IMR-90 (cell line): Measurements from ENCODE around the gene S1PR2. TPM values are rescaled to one million over a fixed set of nuclear protein-coding genes. Genes with fewer than 3 reads are reported as not detected.
A peak's percentile ranks its signal among the peaks of the same experiment; 100 is the strongest.
"Not testable (repeated sequence)": the region's sequence is repeated elsewhere in the genome, so short reads cannot be mapped to it uniquely, and the experiment has no call there.

Source experiments
- ATAC-seq: fragments of 200-7000 bp; cut with Tn5 transposase; 2 replicates; pipeline ENCODE4 v1.9.1; 2020; ENCODE audit warnings: low read depth, mild to moderate bottlenecking, moderate library complexity
- BruUV-seq: library from RNA; stranded (reverse); fragments of 400-500 nt; replicated peaks from 2 replicates; lab custom pipeline; 2021; lab: Mats Ljungman, UMichigan
- CTCF ChIA-PET: fragments of 300-600 bp; formaldehyde crosslinking; extraction: SDS; loops from one replicate; lab custom pipeline; 2021; ENCODE audit warnings: antibody characterized with exemption; lab: Yijun Ruan, JAX
- POLR2A ChIA-PET: fragments of 300-600 bp; sonication (Branson Sonifier 250); formaldehyde crosslinking; loops from one replicate; lab custom pipeline; 2022; ENCODE audit warnings: antibody characterized with exemption; ENCODE audit not compliant: unreplicated experiment; lab: Charles Lee
- DNase-seq: peaks from one replicate; pipeline ENCODE4 v3.0.0; 2013
- H2AFZ ChIP-seq: replicated peaks from 2 replicates; pipeline ENCODE3; 2013; ENCODE audit warnings: low read length, mild to moderate bottlenecking; ENCODE audit not compliant: poor library complexity
- H2AK5ac ChIP-seq: 2 replicates; pipeline ENCODE4 v1.6.1; 2013; ENCODE audit warnings: low read depth, low read length, inconsistent platforms
- H2AK9ac ChIP-seq: replicated peaks from 2 replicates; pipeline ENCODE3; 2013; ENCODE audit warnings: mild to moderate bottlenecking, low read depth, low read length, moderate library complexity; ENCODE audit not compliant: poor library complexity
- H2BK120ac ChIP-seq: 2 replicates; pipeline ENCODE4 v1.6.1; 2013; ENCODE audit warnings: low read depth, low read length, inconsistent platforms
- H2BK15ac ChIP-seq: 3 replicates; pipeline ENCODE4 v1.6.1; 2013; ENCODE audit warnings: low read depth, low read length, inconsistent platforms
- H2BK20ac ChIP-seq: 2 replicates; pipeline ENCODE4 v1.6.1; 2013; ENCODE audit warnings: low read depth, mild to moderate bottlenecking, inconsistent platforms, low read length, moderate library complexity
- H2BK5ac ChIP-seq: 2 replicates; pipeline ENCODE4 v1.6.1; 2013; ENCODE audit warnings: mild to moderate bottlenecking, low read depth, low read length, inconsistent platforms; ENCODE audit not compliant: poor library complexity, severe bottlenecking
- H3K14ac ChIP-seq: replicated peaks from 2 replicates; pipeline ENCODE4 v1.6.1; 2013; ENCODE audit warnings: low read depth, low read length, inconsistent platforms
- H3K18ac ChIP-seq: 2 replicates; pipeline ENCODE4 v1.6.1; 2013; ENCODE audit warnings: low read depth, low read length, control low read depth
- H3K23ac ChIP-seq: 2 replicates; pipeline ENCODE4 v1.6.1; 2013; ENCODE audit warnings: low read depth, low read length, inconsistent platforms
- H3K27ac ChIP-seq: 2 replicates; pipeline ENCODE4 v1.5.1; 2013; ENCODE audit warnings: mild to moderate bottlenecking, control low read depth, low read length; ENCODE audit not compliant: insufficient read depth
- H3K27me3 ChIP-seq: 2 replicates; pipeline ENCODE4 v1.6.1; 2013; ENCODE audit warnings: low read length; ENCODE audit not compliant: control insufficient read depth, insufficient read depth
- H3K36me3 ChIP-seq: 2 replicates; pipeline ENCODE4 v1.6.1; 2013; ENCODE audit warnings: low read length, mixed read lengths; ENCODE audit not compliant: control insufficient read depth, insufficient read depth
- H3K4ac ChIP-seq: 2 replicates; pipeline ENCODE4 v1.6.1; 2013; ENCODE audit warnings: low read depth, low read length, inconsistent platforms
- H3K4me1 ChIP-seq: 2 replicates; pipeline ENCODE4 v1.6.1; 2013; ENCODE audit warnings: low read length, mixed read lengths; ENCODE audit not compliant: control insufficient read depth, insufficient read depth
- H3K4me2 ChIP-seq: 2 replicates; pipeline ENCODE4 v1.6.1; 2013; ENCODE audit warnings: low read depth, mild to moderate bottlenecking, control low read depth, low read length, moderate library complexity
- H3K4me3 ChIP-seq: 2 replicates; pipeline ENCODE4 v1.5.1; 2013; ENCODE audit warnings: low read depth, mild to moderate bottlenecking, control low read depth, low read length, moderate library complexity; ENCODE audit not compliant: insufficient read depth
- H3K56ac ChIP-seq: 2 replicates; pipeline ENCODE4 v1.6.1; 2013; ENCODE audit warnings: low read length, inconsistent platforms; ENCODE audit not compliant: insufficient read depth; ENCODE audit errors: extremely low read depth
- H3K79me1 ChIP-seq, 2 experiments: 2 replicates each; pipeline ENCODE4 v1.6.1; 2013; ENCODE audit warnings: low read length in 2 of 2, inconsistent platforms in 1 of 2, low read depth in 1 of 2
- H3K9ac ChIP-seq: 2 replicates; pipeline ENCODE4 v1.6.1; 2013; ENCODE audit warnings: low read depth, low read length, control low read depth
- H3K9me1 ChIP-seq: 2 replicates; pipeline ENCODE4 v1.6.1; 2013; ENCODE audit warnings: low read length, inconsistent platforms; ENCODE audit not compliant: insufficient read depth
- H3K9me3 ChIP-seq: 2 replicates; pipeline ENCODE4 v1.6.1; 2013; ENCODE audit warnings: low read length; ENCODE audit not compliant: control insufficient read depth, insufficient read depth
- H4K20me1 ChIP-seq: 2 replicates; pipeline ENCODE4 v1.6.1; 2013; ENCODE audit warnings: low read length, inconsistent platforms; ENCODE audit not compliant: insufficient read depth
- H4K5ac ChIP-seq: 2 replicates; pipeline ENCODE4 v1.6.1; 2013; ENCODE audit warnings: mild to moderate bottlenecking, low read depth, low read length, control low read depth
- H4K8ac ChIP-seq, 2 experiments: 2 replicates each; pipeline ENCODE4 v1.6.1; 2013; ENCODE audit warnings: low read depth in 2 of 2, low read length in 2 of 2, control low read depth in 1 of 2, inconsistent platforms in 1 of 2
- H4K91ac ChIP-seq: 2 replicates; pipeline ENCODE4 v1.6.1; 2013; ENCODE audit warnings: low read depth, low read length, inconsistent platforms; ENCODE audit not compliant: insufficient read depth
- FOS ChIP-seq: fragments of 150-350 bp; IDR thresholded peaks from 2 replicates; pipeline ENCODE4 v1.6.1; 2016; ENCODE audit warnings: low read depth, low read length
- MAFK ChIP-seq: IDR thresholded peaks from 2 replicates; pipeline ENCODE4 v1.6.1; 2012; ENCODE audit warnings: low read depth, low read length, improper control_type of control experiment
- RCOR1 ChIP-seq: IDR thresholded peaks from 2 replicates; pipeline ENCODE4 v1.6.1; 2012; ENCODE audit warnings: mild to moderate bottlenecking, low read length, improper control_type of control experiment; ENCODE audit not compliant: insufficient replicate concordance
- WGBS, 2 experiments: methylation state at CpG; one replicate each; pipeline versions ENCODE4 v1.1.5 to v1.1.7; 2013; ENCODE audit warnings: missing lambda C conversion rate in 2 of 2; ENCODE audit not compliant: insufficient read length in 1 of 2; ENCODE audit errors: extremely low coverage in 2 of 2; 5-methylcytosine and 5-hydroxymethylcytosine counted together
- dilution Hi-C: fragments of 300-500 bp; cut with HindIII; formaldehyde crosslinking; loops from one replicate; pipeline ENCODE4 v1.14.3; 2018; ENCODE audit warnings: low sequenced_read_pairs; ENCODE audit not compliant: unreplicated experiment
- in situ Hi-C: fragments of 300-500 bp; cut with MboI; formaldehyde crosslinking; loops from 3 replicates; pipeline ENCODE4 v1.14.3; 2019; ENCODE audit warnings: low sequenced_read_pairs, inconsistent platforms, mixed read lengths
- intact Hi-C: fragments of 100-400 bp; cut with micrococcal nuclease; formaldehyde crosslinking; loops from 2 replicates; pipeline ENCODE4 v1.10.0; 2022
- polyA plus RNA-seq, 3 experiments: library from polyadenylated mRNA; depleted of rRNA; stranded (reverse); fragments of >200 nt; gene quantifications; 2 replicates each; pipeline ENCODE4 v1.2.3, GENCODE V29; 2012; ENCODE audit warnings: low replicate concordance in 1 of 3
- total RNA-seq: library from RNA; depleted of rRNA; stranded (reverse); fragments of >200 nt; gene quantifications from 2 replicates; pipeline ENCODE4 v1.2.3, GENCODE V29; 2012

S1PR2 gene
- total and polyA plus RNA-seq, 2 of the 4 experiments (the other 2 are of a cell fraction) = 14.0 to 15.0 TPM

GRCh38 chr19:10243606-10244005 lies 12.5 kb upstream of the S1PR2 start:
- no peak overlapping the region for H2AK5ac ChIP-seq
- no peaks in the 10 kb centered on the region for H3K9me3 ChIP-seq
- H2BK15ac ChIP-seq = no peak overlapping the region
- H3K18ac ChIP-seq = no peak overlapping the region
- no peak overlapping the region for H4K8ac ChIP-seq
- H2AFZ ChIP-seq = no peak overlapping the region
- no peak overlapping the region for H3K4me2 ChIP-seq
- peaks cover 2% of the 10 kb centered on the region; the same call in 1 of the 2 replicates for H3K4me1 ChIP-seq
- H4K91ac ChIP-seq = no peak overlapping the region
- no peak overlapping the region for H2BK5ac ChIP-seq
- no peak overlapping the region for H3K9ac ChIP-seq
- DNase-seq (no peak), ATAC-seq (no peak)
- no peak overlapping the region for H3K14ac ChIP-seq
- CTCF ChIA-PET = no interaction called here
- no peak overlapping the region for H3K27ac ChIP-seq
- POLR2A ChIA-PET = no interaction called here
- H3K27me3 ChIP-seq = no peaks in the 10 kb centered on the region
- BruUV-seq = no TSS peak
- peaks cover 3% of the 10 kb centered on the region; the same call in 1 of the 2 replicates for H3K9me1 ChIP-seq
- dilution Hi-C loops = no loop called here
- WGBS, 2 experiments = 100% methylated on average over 1 of the region's 7 CpGs; no CpG with 5 or more reads in 1 of the 2 experiments
- H3K36me3 ChIP-seq = no peaks in the 10 kb centered on the region
- H3K4ac ChIP-seq = peak overlapping the region; percentile 65; the same call in 1 of the 2 replicates
- H3K4me3 ChIP-seq = no peak overlapping the region
- in situ Hi-C loops = loop anchor here (10.0 kb wide), 1 partner anchor 299 kb away; no protein-coding TSS in a partner anchor
- H2AK9ac ChIP-seq = no peak overlapping the region
- TF ChIP-seq FOS (no peak), MAFK (no peak), RCOR1 (no peak)
- no peak overlapping the region for H2BK120ac ChIP-seq
- no peaks in the 10 kb centered on the region; a peak in 1 of 4 replicates for H3K79me1 ChIP-seq
- H4K5ac ChIP-seq = no peak overlapping the region
- H4K20me1 ChIP-seq = no peaks in the 10 kb centered on the region
- H3K23ac ChIP-seq = no peak overlapping the region
- no peak overlapping the region for H3K56ac ChIP-seq
- H2BK20ac ChIP-seq = no peak overlapping the region
- intact Hi-C loops = no loop called here

GRCh38 chr19:10241826-10242449 lies 10.8 kb upstream of the S1PR2 start:
- H2AFZ ChIP-seq, H2BK5ac ChIP-seq, H3K9ac ChIP-seq, H3K9me1 ChIP-seq, ATAC-seq, H4K5ac ChIP-seq, dilution Hi-C loops, H2BK15ac ChIP-seq, H3K9me3 ChIP-seq, H3K23ac ChIP-seq, H4K20me1 ChIP-seq, POLR2A ChIA-PET, H3K36me3 ChIP-seq, H3K4ac ChIP-seq, H2AK5ac ChIP-seq, H2BK20ac ChIP-seq, DNase-seq, H2AK9ac ChIP-seq, intact Hi-C loops, H3K14ac ChIP-seq, H3K79me1 ChIP-seq, H3K56ac ChIP-seq, H2BK120ac ChIP-seq, H3K4me1 ChIP-seq, H4K91ac ChIP-seq, H3K4me2 ChIP-seq, H3K27me3 ChIP-seq, BruUV-seq, H3K27ac ChIP-seq, H4K8ac ChIP-seq, H3K4me3 ChIP-seq, H3K18ac ChIP-seq: not testable (repeated sequence)
- in situ Hi-C loops = loop anchor here (10.0 kb wide), 1 partner anchor 297 kb away; no protein-coding TSS in a partner anchor
- WGBS, 2 experiments = 66% methylated on average over 2 of the region's 11 CpGs; no CpG with 5 or more reads in 1 of the 2 experiments
- CTCF ChIA-PET = interaction anchor here (0.9 to 1.0 kb wide), 2 partner anchors 9 to 129 kb away, joined by 3 to 4 read pairs; no protein-coding TSS in a partner anchor
